Renal cortical epithelial cell (primary cell): ENCODE measurements around the gene PSMA6. TPM values are rescaled to one million over a fixed set of nuclear protein-coding genes. Genes with fewer than 3 reads are reported as not detected.
"Not testable (repeated sequence)": the region's sequence is repeated elsewhere in the genome, so short reads cannot be mapped to it uniquely, and the experiment has no call there.

Experiments
- DNase-seq: peaks from one replicate; pipeline ENCODE4 v3.0.0-alpha.2; 2011; ENCODE audit warnings: low read depth
- total RNA-seq: library from RNA; depleted of rRNA; stranded (reverse); fragments of >200 nt; gene quantifications from 2 replicates; pipeline ENCODE4 v1.2.3, GENCODE V29; 2014

The PSMA6 gene
- total RNA-seq, 1 donor from 2014 or later: 160 TPM

DNA sequence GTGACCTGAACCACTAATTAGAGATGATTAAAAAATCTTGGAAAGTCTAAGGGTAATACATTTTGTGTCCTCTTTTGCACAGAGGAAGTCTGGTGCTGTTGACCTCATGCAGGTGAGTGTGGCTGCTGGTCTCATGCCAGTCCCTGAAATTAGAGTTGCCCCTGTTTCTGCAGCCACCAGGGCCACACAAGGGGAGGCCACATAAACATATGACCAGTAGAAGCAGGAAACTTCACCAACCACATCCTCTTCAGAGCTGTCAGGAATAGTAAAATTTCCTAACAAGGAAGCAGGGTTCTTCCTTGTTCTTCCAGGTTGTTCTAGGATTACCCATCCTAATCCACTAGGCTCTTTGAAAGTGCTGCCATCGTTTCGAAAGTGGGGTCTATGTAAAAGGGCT, 28.3 kb downstream of the PSMA6 start:
- no peak for DNase-seq

DNA sequence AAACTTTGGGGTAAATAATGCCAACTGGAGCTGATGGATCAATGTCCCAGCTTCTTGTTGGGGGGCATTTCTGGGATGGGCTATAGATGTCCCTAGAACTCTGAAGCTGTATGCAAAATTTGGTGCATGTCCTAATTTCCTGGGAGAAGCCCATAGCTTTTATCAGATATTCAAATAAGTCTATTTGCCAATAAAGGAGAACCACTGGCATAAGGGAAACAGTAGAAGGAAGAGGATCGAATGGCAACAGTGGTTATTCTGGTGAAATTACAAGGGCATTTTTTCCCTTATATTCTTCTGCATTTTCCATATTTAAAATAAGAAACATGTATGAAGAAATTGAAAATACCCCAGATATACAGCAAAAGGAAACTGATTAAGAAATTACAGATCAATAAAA, 34.2 kb downstream of the PSMA6 start:
- DNase-seq: no peak

DNA sequence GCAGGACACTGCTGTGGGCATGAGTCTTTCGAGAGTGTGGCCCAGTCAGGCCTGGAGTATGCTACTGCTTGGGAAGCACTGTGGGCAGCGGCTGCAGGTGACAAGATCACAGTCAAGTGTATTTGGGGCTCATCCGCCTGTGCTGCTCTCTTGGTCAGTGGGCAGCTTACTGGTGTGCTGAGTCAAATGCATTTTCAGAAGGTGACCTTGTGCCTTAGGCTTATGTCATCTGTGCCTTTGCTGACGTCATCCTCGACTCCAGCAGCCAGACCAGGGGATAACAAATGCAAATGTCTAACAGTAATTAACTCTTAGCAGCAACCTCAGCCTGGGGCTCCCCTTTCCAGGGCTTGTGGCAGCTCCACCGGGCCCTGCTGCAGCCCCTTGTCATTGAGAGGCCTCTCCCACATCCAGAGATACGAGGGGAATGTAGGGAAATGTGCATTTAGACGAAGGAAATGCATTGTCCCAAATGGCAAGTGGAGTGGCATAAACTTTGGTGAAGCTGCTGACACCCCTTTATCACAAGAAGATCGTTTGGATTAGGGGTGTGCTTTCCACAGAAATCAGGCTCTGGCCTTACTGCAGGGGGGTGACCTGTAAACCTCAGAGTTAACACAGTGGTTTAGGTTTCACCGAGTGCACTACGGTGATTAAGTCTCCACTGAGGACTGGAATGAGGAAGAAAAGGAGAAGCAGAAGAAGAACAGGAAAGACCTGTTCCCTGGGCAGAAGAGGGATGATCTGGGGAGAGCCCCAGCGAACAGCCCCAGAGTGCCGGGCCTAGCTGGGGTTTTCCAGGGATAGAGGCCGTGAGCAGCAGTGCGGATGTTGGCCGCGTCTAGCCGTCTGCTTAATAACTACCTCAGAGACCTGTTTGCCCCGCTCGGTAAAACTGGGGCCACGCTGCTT, 39.7 kb downstream of the PSMA6 start:
- DNase-seq: peak; percentile 84

DNA sequence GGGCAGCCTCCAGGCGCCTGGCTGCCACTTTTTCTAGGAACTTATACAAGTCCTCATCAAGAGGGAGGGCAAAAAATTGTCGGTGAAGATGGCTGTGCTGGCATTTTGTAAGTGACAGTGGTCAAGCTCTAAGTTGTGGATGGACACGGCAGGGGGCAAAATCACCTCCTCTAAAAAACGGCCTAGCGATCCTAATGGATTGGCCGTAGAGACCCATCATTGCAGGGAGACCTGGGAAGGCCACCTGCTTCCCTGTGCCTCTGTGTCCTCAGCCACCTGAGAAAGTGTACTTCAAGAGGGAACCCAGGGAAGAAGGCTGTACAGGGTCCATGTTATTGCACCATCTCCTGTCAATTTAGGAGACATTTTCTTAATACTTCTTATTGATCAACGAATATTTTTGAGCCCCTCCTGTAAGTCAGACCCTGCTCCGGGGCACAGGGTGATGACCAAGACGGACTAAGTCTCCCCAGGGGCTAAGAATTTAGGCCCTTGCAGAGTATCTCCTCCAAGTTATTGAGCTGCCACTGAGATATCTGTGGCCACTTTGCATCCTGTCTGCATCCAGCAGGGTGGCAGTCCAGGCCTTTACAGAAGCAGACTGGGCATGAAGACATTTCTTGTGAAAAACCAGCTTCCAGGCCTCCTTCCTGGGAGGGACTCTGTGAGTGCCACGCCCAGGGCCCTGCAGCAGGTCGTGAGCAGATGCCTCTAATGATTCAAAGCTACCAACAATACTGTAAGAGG, 40.5 kb downstream of the PSMA6 start:
- DNase-seq: peak; percentile 39

DNA sequence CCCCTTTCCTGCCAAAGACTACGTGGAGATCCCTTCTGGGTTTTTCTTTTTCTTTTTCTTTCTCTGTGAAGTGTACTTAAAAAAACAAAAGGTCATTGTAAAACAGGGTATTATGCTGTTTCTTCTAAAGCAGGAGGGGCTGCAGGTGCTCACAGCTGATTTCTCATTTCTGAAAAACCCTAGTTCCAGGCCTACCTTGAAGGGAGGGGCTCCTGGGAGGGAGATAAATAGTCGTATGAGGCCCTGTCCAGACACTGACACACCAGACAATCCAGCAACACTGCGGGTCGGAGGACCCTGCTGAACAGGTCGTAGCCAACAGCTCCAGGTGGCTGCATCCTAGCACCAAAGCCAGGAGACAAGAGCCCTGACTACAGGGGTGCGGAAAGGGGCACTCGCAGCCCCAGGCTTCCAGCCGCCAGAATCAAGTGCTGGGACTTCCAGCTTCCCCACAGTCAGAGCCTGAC, 41.1 kb downstream of the PSMA6 start:
- DNase-seq: no peak

DNA sequence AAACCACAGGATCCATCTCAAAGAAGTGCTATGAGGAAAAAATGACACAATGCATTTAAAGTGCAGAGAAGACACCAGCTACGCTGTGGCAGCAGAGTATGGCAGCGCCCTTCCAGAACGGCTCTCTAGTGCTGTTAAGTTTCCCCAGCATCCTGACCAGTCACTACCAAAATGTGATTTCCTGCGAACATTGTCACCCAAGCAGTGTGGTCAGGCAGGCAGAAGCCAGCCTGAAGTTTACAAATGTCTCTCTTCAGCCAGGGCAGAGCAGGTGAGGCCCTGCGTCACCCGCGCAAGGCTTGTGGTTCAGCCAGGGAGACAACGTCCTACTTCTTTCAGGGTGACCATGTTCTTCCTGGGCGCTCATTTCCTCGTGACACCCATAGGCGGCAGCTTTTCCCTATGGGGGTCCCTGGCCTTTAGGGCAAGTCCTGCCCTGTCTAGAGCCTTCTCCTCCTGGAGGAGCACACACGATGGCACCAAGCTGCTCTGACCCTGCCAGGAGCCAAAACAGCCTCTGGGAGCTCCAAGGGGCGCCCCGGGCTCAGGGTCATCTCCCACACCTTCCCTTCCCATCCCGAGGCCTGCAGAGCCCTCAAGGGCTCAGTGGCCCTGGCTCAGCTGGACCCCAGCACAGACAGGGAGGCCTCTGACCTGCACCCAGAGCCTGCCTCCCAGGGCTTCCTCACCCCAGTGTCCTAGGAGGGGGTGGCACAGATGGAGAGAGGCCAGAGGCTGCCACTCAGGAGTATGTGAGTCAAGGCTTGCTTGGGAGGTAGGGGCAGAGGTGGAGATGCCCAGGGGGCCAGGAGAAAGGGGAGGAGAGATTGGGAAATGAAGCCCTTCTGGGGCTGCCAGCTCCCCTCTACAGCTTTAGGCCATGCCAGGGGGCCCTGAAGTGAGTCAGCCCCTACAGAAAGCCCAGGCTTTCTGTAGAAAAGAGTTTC, 41.9 kb downstream of the PSMA6 start:
- no peak for DNase-seq

DNA sequence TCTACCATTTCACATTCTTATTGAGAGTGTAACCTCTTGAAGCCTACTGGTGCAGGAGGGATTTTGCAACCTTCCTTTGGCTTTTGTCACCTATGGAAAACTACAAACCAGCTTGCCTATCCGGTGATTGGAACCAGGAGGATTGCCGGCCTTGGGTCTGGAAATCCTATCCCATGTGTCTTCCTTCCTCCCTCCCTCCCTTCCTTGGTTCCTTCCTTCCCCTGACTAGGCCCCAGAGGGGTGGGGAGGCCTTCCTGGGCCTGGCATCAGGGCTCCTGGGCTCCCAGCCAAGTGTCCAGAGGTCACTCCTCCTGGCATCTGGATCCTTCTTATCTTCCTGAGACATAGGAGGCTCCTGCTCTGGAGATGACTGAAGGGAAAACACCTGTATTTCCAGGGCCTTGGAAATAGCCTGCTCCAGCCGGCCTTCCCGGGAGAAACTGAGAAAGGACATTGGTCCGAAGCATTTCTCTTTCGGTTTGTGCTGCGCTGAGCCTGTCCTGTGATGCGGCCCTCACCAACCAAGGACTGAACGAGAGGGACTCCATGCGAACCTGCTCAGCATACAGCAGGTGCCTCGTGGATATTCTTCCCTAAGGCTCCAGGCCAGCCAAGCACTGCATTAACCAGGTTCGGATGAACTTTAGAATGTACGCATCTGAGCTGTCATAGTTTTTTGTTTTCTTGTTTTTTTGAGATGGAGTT, 43.4 kb downstream of the PSMA6 start:
- peak; percentile 32 for DNase-seq

DNA sequence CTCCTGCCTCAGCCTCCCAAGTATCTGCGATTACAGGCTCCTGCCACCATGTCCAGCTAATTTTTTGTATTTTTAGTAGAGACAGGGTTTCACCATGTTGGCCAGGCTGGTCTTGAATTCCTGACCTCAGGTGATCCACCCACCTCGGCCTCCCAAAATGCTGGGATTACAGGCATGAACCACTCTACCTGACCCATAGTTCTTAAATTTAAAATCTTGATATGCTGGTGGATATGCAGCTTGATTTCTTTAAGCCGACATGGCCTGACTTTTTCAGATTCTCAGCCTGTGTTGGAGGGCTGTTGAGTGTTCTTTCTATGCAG, 44.0 kb downstream of the PSMA6 start:
- not testable (repeated sequence) for DNase-seq

DNA sequence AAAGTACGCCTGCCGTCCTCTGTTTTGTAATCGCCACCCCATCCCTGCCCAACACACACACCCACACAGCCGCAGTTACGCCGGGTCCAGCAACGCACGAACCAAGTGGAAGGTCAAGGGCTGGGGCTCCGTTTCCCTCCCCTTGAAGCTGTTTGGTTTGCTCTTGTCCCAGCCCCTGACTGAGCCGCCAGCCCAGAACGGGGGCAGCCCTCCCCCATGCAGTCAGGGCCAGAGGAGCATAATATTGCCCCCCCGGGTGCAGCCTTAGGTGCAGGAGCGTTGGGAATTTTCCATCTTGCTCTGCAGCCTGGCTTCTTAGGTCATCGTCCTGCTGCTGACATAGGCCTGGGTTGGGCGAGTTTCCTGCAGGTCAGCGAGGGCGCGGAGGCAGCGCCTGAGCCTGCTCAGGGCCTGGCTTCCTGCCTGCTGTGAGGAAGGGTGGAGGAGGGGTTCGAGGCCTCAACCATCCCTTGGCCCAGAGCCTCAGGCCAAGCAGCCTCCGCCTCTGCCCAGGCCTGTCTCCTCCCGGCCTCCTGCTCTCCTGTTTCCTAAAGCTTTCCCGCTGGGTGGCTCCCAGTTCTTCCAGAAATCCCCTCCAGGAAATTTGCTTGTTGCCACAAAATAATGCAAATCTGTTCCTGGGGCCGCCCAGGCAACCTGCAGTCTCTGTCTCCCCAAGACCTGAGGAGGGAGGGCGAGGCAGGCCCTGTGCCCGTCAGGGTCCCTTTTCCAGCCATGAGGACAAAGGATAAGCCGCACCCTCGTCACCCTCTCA, 44.5 kb downstream of the PSMA6 start:
- DNase-seq: peak; percentile 92

DNA sequence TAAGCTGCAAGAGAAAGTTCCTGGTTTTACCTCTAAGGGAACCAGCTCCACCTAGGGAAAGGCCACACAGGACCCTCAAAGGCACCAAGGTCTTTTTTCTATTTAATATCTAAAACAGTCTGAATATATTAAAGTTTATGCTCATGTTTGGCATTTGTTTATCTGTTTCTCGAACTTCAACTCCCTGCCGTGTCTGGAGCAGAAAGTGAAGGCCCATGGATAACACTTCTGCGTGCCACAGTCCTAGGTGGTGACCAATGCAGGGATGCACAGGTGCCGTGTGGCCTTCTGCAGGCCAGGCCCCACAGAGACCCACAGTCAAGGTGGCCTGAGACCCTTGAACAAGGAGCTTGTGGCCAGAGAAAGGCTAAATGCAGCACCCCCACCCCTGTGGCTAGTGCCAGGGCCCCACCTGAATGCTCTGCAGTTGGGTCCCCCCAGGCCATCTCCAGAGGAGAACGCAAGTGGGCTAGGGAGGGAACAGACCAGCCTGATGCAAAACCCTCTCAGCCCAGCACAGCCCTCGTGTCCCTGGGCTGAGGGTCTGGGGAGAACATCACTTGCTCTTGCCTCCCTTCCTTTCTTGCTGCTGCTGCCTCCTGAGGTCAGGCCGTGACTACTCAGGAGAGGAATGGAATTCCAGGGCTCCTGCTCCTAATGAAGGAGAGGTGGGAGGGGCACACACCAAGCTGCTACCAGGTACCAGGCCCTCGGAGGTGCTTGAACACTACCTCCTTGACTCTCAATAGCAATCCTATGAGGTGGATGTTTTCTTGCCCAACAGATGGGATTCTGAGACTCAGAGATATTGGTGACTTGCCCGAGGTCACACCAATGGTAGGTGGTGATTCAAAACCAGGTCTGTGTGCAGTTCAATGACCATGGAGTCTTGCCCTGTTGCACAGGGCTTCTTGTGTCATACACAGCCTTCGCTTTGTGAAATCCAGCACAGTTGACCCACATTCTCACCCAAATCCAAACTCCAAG, 45.4 kb downstream of the PSMA6 start:
- peak; percentile 80 for DNase-seq

DNA sequence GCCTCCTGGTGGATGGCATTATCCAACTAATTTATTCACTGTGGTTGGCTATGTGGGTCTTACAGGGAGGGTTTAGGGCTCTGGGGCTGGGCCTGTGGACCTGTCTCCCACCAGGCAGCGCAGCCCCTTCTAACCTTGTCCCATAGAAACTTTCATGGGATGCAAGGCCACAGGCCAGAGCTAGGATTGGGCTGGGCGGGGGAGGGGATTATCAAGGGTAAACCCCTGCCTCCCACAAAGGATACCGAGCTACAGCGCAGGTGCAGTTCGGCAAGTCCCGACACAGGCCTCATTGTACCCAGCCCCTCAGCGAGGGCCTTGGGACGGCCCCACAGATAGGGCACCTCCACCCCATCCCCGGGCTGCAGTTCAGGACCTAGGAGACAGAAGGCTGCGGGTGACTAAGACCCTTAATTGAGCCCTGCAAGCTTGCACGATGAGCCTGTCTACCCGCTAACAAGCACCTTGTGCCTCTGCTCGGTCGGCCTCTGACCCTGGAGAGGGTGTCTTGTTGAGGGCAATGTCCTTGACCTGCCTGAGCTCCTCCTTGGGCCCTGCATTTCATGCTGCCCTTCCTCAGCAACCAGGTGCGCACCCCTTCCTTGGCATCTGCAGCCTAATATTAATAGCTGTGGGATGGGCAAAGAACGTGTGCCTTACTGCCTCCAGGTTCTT, 46.7 kb downstream of the PSMA6 start:
- DNase-seq: no peak

DNA sequence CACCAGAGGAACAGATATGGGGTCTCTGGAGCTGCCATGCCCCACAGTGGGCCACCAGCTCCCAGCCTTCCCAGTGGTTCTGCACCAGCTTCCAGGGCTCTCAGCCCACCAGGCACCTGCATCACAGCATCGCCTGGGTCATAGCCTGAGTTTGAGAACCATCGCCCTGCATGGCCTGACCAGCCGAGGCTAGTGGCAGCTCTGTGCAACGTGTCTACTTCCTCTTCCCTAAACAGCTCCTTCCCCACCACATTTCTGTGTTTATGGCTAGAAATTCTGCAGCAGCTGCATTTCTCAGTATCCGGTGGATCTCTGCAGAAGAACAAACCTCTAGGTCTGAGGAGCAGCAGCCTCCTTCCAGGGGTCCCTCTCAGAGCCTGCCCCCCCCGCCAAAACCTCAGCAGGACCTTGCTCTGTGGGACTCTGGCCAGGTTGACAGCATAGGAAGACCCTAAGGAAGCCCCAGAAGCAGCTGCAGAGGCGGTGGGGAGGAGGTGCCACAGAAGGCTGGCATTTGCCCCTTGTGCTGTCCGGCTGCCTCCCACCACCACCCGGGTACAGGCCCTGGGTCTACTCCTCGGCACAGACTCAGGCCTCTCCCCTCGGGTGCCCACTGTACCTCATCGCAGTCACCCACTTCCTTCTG, 47.7 kb downstream of the PSMA6 start:
- no peak for DNase-seq

DNA sequence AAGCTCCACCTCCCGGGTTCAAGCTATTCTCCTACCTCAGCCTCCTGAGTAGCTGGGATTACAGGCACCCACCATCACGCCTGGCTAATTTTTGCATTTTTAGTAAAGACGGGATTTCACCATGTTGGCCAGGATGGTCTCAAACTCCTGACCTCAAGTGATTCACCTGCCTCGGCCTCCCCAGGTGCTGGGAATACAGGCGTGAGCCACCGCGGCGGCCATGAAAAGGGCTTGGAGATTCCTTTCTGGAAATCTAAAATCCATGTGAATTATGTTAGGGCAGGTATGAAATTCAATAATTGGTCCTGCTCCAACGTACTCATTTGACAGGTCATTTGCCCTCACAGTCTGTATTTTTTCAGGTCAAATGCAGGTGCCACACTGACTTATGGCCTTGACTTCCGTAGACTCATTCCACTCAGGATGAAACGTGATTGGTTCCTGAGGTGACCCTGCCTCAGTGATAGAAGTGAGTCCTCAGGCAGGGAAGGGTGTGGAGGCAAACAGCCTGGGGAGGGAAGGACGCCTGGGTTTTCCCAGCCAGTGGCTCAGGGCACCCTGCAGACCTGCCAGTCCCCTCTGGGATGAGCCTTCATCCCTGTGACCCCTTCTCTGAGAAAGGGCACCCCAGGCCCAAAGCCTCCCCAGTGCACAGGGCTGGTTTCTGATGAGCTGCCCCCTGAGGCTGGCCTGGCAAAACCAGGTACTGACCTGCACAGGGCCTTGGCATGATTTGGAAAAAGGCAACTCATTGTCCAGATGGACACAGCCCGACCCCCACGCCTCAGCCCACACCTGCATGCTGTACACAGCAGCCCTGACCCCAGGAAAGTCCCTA, 48.7 kb downstream of the PSMA6 start:
- no peak for DNase-seq

DNA sequence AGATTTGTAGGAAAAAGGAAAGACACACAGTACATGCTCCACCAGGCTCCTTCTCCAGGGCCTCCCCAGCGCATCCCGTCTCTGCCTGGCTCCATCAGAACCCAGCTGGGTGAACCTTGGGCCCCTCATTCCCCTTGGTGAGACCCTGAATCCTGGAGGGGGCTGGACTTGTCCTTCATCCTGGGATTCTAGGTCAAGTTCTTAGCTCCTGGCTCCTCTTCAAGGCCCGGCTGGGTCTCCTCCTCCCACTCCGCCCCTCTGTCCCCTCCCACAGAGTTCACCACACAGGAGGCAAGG, 49.2 kb downstream of the PSMA6 start:
- DNase-seq: no peak

DNA sequence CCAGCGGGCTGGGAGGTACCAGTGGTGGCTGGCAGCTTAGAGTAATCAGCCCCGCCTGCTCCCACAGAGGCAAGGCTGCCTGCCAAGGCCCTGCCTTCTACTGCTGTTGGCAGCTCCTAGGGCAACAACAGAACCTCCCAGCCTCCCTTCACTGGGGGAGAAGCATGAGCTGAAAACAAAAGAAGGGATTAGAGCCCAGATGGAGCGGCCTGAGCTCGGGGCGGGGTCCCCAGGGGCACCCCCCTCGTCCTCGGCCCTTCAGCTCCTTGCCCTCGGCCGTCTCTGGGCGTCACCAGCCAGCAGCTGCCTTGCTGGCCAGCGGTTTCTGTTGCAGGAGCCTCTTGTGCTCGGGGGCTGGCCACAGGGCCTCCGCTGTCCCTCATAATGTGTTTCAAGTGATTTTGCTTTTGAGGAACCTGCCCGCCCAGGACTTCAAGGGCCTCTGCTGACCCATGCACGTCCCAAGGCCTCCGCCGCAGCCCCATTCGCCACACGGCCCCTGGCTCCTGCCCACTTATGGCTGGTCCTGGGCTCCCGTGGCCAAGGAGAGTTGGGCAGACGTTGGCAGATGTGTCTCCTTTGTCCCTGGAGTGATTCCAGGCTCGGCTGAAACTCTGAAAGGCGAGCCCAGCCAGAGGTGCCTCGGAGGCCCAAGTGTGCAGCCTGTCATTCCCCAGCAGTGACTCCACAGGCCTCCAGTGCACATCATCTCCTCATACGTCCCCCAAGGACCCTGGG, 49.7 kb downstream of the PSMA6 start:
- DNase-seq: peak; percentile 93

DNA sequence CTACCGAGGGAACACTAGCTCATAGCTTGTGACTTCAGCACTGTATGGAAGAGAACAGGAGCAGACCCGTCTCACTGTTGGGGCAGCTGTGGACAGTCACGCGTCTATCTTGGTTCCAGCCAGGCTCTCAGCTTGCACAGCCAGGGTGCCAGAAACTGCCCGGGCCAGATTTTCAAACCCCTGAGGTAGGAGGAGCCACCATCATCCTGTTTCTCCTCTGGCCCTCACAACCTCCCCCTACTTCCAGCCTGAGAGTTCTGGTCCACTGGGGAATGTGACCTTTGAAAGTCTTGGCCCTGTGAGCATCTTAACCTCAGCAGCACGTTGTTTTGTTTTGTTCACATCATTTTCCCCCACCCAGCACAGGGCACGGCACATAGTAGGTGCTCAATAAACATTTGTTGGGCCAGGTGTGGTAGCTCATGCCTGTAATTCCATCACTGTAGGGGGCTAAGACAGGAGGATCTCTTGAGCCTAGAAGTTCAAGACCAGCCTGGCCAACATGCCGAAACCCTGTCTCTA, 50.4 kb downstream of the PSMA6 start:
- no peak for DNase-seq

DNA sequence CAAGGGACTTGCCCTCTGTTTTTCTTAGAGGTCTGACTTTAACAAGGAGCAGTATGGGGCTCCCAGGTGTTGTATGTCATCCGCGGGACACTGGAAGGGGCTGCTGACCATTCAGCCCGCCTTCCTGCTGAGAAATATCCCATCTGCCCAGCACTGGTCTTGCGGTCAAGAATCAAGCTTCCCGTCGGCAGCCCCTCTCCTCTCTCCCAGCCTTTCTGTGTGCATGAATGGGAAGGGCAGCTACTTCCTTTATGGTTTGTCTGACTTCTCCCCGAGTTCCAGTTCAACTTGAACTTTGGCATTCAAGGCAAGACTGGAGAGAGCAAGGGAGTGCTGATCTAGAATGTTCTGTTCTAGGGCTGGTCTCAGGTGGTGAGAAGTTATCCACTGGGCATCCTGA, 51.5 kb downstream of the PSMA6 start:
- DNase-seq: no peak
